HEK293T (cell line): ENCODE results near the gene POLD3.

ENCODE experiments used
- ARNT ChIP-seq: fragments of 450-650 bp; IDR thresholded peaks from 2 replicates; pipeline ENCODE4 v1.6.1; 2017; ENCODE audit warnings: mild to moderate bottlenecking
- BHLHE40 ChIP-seq: fragments of 450-650 bp; IDR thresholded peaks from 2 replicates; pipeline ENCODE4 v1.6.1; 2016; ENCODE audit warnings: mild to moderate bottlenecking, moderate library complexity, borderline replicate concordance
- ELF4 ChIP-seq: fragments of 450-650 bp; IDR thresholded peaks from 2 replicates; pipeline ENCODE4 v1.6.1; 2017; ENCODE audit warnings: antibody characterized with exemption
- FOXA1 ChIP-seq: fragments of 450-650 bp; IDR thresholded peaks from 2 replicates; pipeline ENCODE4 v1.6.1; 2016; ENCODE audit warnings: mild to moderate bottlenecking
- FOXK2 ChIP-seq: fragments of 450-650 bp; IDR thresholded peaks from 2 replicates; pipeline ENCODE4 v1.6.1; 2016; ENCODE audit warnings: mild to moderate bottlenecking
- FOXM1 ChIP-seq: fragments of 450-650 bp; IDR thresholded peaks from 2 replicates; pipeline ENCODE4 v1.6.1; 2017; ENCODE audit warnings: mild to moderate bottlenecking, borderline replicate concordance
- HDGF ChIP-seq: fragments of 450-650 bp; IDR thresholded peaks from 2 replicates; pipeline ENCODE4 v1.6.1; 2017; ENCODE audit warnings: antibody characterized with exemption, borderline replicate concordance
- L3MBTL2 ChIP-seq: fragments of 450-650 bp; conservative IDR thresholded peaks from 2 replicates; pipeline ENCODE4 v1.6.1; 2016; ENCODE audit warnings: mild to moderate bottlenecking
- LEF1 ChIP-seq: fragments of 450-650 bp; IDR thresholded peaks from 2 replicates; pipeline ENCODE4 v1.6.1; 2017; ENCODE audit warnings: mild to moderate bottlenecking, borderline replicate concordance
- SP1 ChIP-seq: fragments of 450-650 bp; IDR thresholded peaks from 2 replicates; pipeline ENCODE4 v1.6.1; 2017
- SUZ12 ChIP-seq: fragments of 450-650 bp; IDR thresholded peaks from 2 replicates; pipeline ENCODE4 v1.6.1; 2016; ENCODE audit warnings: mild to moderate bottlenecking
- TARDBP ChIP-seq: fragments of 450-650 bp; IDR thresholded peaks from 2 replicates; pipeline ENCODE4 v1.6.1; 2016
- ZNF384 ChIP-seq: fragments of 450-650 bp; IDR thresholded peaks from 2 replicates; pipeline ENCODE4 v1.6.1; 2016
- TF ChIP-seq, protein P1 (sequence below): fragments of 450-650 bp; IDR thresholded peaks from 2 replicates; pipeline ENCODE4 v1.6.1; 2016

DNA sequence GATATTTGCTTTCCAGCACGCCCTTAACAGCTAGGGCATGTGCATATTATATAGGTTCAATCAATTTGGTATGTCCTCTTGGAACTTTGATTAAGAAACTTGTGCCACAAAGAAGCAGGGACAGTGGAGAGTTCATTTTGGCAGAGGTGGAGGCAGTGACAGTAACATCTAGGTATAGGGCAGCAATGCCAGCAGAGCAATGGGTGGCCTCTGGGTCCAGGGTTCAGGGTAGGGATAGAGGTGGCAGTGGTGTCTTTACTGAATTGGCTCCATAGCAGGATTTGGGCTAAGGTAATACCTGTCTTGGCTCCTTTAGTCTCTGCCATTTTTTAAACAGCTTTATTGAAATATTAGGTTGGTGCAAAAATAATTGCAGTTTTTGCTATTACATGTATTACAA lies 24.4 kb upstream of the POLD3 start:
- TF ChIP-seq SP1 (no peak), ARNT (no peak), SUZ12 (no peak), FOXA1 (no peak), ZNF384 (no peak), HDGF (no peak), FOXM1 (no peak), TARDBP (no peak), L3MBTL2 (no peak), BHLHE40 (no peak), ELF4 (no peak), LEF1 (no peak), FOXK2 (no peak)
- TF ChIP-seq, protein P1, sequence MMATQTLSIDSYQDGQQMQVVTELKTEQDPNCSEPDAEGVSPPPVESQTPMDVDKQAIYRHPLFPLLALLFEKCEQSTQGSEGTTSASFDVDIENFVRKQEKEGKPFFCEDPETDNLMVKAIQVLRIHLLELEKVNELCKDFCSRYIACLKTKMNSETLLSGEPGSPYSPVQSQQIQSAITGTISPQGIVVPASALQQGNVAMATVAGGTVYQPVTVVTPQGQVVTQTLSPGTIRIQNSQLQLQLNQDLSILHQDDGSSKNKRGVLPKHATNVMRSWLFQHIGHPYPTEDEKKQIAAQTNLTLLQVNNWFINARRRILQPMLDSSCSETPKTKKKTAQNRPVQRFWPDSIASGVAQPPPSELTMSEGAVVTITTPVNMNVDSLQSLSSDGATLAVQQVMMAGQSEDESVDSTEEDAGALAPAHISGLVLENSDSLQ: no peak
